Renal cortical epithelial cell (primary cell): ENCODE results near the gene PCP4. TPM values are rescaled to one million over a fixed set of nuclear protein-coding genes. Genes with fewer than 3 reads are reported as not detected.
"Not testable (repeated sequence)": the region's sequence is repeated elsewhere in the genome, so short reads cannot be mapped to it uniquely, and the experiment has no call there.

Experiments used
- DNase-seq: peaks from one replicate; pipeline ENCODE4 v3.0.0-alpha.2; 2011; ENCODE audit warnings: low read depth
- total RNA-seq: library from RNA; depleted of rRNA; stranded (reverse); fragments of >200 nt; gene quantifications from 2 replicates; pipeline ENCODE4 v1.2.3, GENCODE V29; 2014

The PCP4 gene
- total RNA-seq, 1 donor from 2014 or later: not detected

- no peak for DNase-seq
Measured at GRCh38 chr21:39866093-39866492, 1.1 kb upstream of the PCP4 start.

- no peak for DNase-seq
Measured at GRCh38 chr21:39869141-39869818, 2.0 kb downstream of the PCP4 start.

- DNase-seq: no peak
Measured at GRCh38 chr21:39873687-39874086, 6.4 kb downstream of the PCP4 start.

GRCh38 chr21:39874206-39874605, 7.0 kb downstream of the PCP4 start:
- DNase-seq: no peak

- DNase-seq: no peak
Measured at GRCh38 chr21:39874759-39875158, 7.5 kb downstream of the PCP4 start.

GRCh38 chr21:39881661-39882060, 14.4 kb downstream of the PCP4 start:
- no peak for DNase-seq

GRCh38 chr21:39882151-39882838, 15.1 kb downstream of the PCP4 start:
- no peak for DNase-seq

GRCh38 chr21:39882839-39883195, 15.6 kb downstream of the PCP4 start:
- DNase-seq: no peak

GRCh38 chr21:39885119-39885848, 18.0 kb downstream of the PCP4 start:
- no peak for DNase-seq

- DNase-seq: no peak
Measured at GRCh38 chr21:39888848-39889247, 21.6 kb downstream of the PCP4 start.

- DNase-seq: no peak
Measured at GRCh38 chr21:39891111-39891510, 23.9 kb downstream of the PCP4 start.

GRCh38 chr21:39891863-39892262, 24.6 kb downstream of the PCP4 start:
- DNase-seq: not testable (repeated sequence)

GRCh38 chr21:39900491-39900890, 33.3 kb downstream of the PCP4 start:
- DNase-seq: no peak

GRCh38 chr21:39900911-39901310, 33.7 kb downstream of the PCP4 start:
- no peak for DNase-seq

GRCh38 chr21:39902986-39903385, 35.7 kb downstream of the PCP4 start:
- no peak for DNase-seq

- no peak for DNase-seq
Measured at GRCh38 chr21:39904457-39904856, 37.2 kb downstream of the PCP4 start.

GRCh38 chr21:39908265-39908923, 41.2 kb downstream of the PCP4 start:
- no peak for DNase-seq

GRCh38 chr21:39911286-39912199, 44.3 kb downstream of the PCP4 start:
- DNase-seq: no peak

GRCh38 chr21:39913706-39914305, 46.6 kb downstream of the PCP4 start:
- no peak for DNase-seq

- no peak for DNase-seq
Measured at GRCh38 chr21:39915881-39916280, 48.6 kb downstream of the PCP4 start.

GRCh38 chr21:39918558-39918957, 51.3 kb downstream of the PCP4 start:
- DNase-seq: no peak
